Stimulated activated CD4-positive, alpha-beta T cell treated with anti-CD3 and anti-CD28 coated beads, Interleukin-1b, Interleukin-23, amount 100 ng/mL, for 48 hours (primary cell): Measurements from ENCODE around the gene GRM7.
A peak's percentile ranks its signal among the peaks of the same experiment; 100 is the strongest.

Experiments used
- DNase-seq: peaks from one replicate; pipeline ENCODE4 v3.0.0-alpha.2; 2020

GRM7 gene

GRCh38 chr3:7682822-7683229, 821.9 kb downstream of the GRM7 start:
- no peak for DNase-seq

GRCh38 chr3:7683426-7683825, 822.5 kb downstream of the GRM7 start:
- DNase-seq, result no peak

GRCh38 chr3:7684182-7684715, 823.3 kb downstream of the GRM7 start:
- no peak for DNase-seq

- no peak for DNase-seq
Measured at GRCh38 chr3:7687428-7688147, 826.7 kb downstream of the GRM7 start.

- no peak for DNase-seq
Measured at GRCh38 chr3:7692866-7693265, 832.0 kb downstream of the GRM7 start.

GRCh38 chr3:7693976-7694375, 833.1 kb downstream of the GRM7 start:
- no peak for DNase-seq

GRCh38 chr3:7695049-7695448, 834.1 kb downstream of the GRM7 start:
- DNase-seq, result no peak

- no peak for DNase-seq
Measured at GRCh38 chr3:7696320-7696719, 835.4 kb downstream of the GRM7 start.

GRCh38 chr3:7697548-7697947, 836.6 kb downstream of the GRM7 start:
- no peak for DNase-seq

GRCh38 chr3:7700539-7700938, 839.6 kb downstream of the GRM7 start:
- DNase-seq, result no peak

GRCh38 chr3:7700977-7701376, 840.1 kb downstream of the GRM7 start:
- no peak for DNase-seq

- DNase-seq, result no peak
Measured at GRCh38 chr3:7707187-7707586, 846.3 kb downstream of the GRM7 start.

GRCh38 chr3:7709376-7710082, 848.6 kb downstream of the GRM7 start:
- DNase-seq, result peak; percentile 1

- DNase-seq, result peak; percentile 4
Measured at GRCh38 chr3:7710284-7710683, 849.4 kb downstream of the GRM7 start.

- no peak for DNase-seq
Measured at GRCh38 chr3:7713724-7714123, 852.8 kb downstream of the GRM7 start.

- no peak for DNase-seq
Measured at GRCh38 chr3:7720649-7721297, 859.9 kb downstream of the GRM7 start.

- DNase-seq, result no peak
Measured at GRCh38 chr3:7721869-7722268, 861.0 kb downstream of the GRM7 start.

GRCh38 chr3:7728566-7729519, 867.9 kb downstream of the GRM7 start:
- DNase-seq, result no peak

GRCh38 chr3:7733933-7734332, 873.0 kb downstream of the GRM7 start:
- DNase-seq, result no peak

- DNase-seq, result no peak
Measured at GRCh38 chr3:7734456-7734855, 873.5 kb downstream of the GRM7 start.

- DNase-seq, result no peak
Measured at GRCh38 chr3:7737263-7737662, 876.3 kb downstream of the GRM7 start.

- no peak for DNase-seq
Measured at GRCh38 chr3:7739754-7740153, 878.8 kb downstream of the GRM7 start.

GRCh38 chr3:7740458-7740857, 879.5 kb downstream of the GRM7 start:
- no peak for DNase-seq
